GM12874 (cell line): ENCODE measurements around the gene LIN7A.
A peak's percentile ranks its signal among the peaks of the same experiment; 100 is the strongest.

Source experiments
- TF ChIP-seq, protein P1 (sequence below): IDR thresholded peaks from 2 replicates; pipeline ENCODE4 v1.5.1; 2011; ENCODE audit warnings: low read depth, mild to moderate bottlenecking, control low read depth, low read length, moderate library complexity; ENCODE audit not compliant: insufficient read depth

LIN7A gene

DNA sequence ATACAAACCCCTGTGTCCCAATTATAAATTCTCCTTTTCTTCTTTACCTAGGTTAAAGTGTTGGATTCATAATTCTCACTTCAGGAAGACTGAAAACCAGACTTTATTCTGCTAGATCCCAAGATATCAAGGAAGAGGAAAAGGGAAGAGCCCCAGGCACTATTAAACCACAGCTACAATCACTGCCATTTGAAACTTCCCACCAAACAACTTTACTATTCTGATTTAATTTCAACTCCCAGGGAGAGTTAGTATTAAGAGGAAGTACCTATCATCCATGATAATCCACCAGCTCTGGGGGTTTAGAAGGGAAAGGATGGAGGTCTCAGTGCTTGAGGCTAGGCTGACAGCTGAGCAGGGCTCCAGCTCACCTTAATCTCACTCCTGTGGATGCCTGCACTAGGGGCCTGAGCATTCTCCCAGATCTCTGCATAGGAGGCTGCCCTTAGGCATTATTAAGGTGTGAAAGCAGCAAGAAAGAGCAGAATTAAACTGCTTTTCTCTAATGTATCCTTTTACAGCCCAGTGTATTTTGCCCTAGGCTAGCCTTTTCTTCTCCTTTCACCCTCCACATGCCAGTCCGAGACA, 168.1 kb downstream of the LIN7A start:
- TF ChIP-seq, protein P1, sequence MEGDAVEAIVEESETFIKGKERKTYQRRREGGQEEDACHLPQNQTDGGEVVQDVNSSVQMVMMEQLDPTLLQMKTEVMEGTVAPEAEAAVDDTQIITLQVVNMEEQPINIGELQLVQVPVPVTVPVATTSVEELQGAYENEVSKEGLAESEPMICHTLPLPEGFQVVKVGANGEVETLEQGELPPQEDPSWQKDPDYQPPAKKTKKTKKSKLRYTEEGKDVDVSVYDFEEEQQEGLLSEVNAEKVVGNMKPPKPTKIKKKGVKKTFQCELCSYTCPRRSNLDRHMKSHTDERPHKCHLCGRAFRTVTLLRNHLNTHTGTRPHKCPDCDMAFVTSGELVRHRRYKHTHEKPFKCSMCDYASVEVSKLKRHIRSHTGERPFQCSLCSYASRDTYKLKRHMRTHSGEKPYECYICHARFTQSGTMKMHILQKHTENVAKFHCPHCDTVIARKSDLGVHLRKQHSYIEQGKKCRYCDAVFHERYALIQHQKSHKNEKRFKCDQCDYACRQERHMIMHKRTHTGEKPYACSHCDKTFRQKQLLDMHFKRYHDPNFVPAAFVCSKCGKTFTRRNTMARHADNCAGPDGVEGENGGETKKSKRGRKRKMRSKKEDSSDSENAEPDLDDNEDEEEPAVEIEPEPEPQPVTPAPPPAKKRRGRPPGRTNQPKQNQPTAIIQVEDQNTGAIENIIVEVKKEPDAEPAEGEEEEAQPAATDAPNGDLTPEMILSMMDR, result no peak

DNA sequence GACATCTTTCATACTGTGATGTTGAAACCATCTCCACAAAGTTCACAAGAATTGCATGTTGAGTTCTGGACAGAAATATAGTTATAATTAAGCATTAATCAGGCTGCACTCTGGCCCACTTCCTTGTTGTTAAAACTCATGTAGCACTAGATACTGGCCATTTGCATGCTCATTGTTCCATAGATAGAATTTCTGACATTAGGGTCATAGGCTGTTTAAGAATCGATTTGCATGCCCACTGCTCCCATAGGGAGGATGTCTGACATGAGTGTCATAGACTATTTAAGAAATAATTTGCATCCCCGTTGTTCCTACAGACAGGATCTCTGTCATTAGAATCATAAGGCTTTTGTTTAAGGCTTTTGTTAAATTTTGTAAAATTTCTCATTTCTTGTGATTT, 170.8 kb downstream of the LIN7A start:
- TF ChIP-seq, protein P1, result no peak

DNA sequence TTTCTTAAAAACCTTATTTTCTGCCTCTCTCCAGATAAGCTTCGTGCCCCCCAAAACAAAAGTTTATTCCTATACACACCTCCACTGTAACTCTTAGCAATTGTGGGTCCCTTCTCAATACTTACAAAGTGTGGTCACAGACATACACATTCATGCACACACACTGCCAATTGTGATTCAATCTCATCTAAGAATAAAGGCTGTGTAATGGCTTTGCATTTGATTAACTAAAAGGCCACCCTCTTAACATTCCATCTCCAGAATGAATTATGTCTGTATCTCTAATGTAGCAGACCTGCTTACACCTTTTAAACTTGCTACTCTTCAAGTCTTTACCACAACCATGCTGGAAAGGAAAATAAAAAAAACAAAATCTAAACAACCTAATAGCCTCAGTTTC, 171.5 kb downstream of the LIN7A start:
- TF ChIP-seq, protein P1, result no peak

DNA sequence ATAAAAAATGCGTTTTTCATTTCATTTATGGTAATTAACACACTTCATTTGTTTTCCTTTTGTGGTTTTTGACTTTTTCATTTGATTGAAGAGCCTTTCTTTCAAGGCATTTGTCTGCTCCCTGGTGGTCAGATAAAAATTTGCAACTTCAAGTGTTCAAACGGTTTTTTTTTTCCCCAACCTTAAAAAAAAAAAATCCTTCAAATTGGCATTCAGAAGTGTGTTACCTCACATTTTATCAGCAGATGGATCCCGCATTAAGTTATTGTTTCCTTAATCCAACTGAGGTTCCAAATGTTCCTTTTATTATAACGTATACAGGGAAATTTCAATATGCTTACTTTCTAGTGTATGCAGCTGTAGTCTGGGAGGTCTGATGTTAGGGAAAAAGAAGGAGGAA, 173.9 kb downstream of the LIN7A start:
- TF ChIP-seq, protein P1, result peak; percentile 40

DNA sequence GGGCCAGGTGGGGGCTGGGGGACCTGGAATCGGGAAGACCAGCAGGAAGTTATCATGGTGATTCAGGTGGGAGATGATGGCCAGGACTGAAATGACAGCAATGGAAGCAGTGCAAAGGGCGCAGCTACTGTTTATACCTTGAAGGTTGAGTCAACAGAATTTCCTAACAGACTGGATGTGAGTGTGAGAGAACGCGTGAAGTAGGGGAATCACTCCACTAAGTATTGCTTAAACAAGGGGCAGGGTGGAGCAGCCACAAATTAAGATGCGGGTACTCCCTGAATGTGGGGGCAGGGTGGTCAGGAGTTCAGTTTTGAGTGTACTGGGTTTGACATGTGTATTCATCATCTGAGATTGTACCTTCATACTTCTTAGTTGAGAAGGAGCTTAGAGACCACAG, 175.9 kb downstream of the LIN7A start:
- TF ChIP-seq, protein P1, result no peak

DNA sequence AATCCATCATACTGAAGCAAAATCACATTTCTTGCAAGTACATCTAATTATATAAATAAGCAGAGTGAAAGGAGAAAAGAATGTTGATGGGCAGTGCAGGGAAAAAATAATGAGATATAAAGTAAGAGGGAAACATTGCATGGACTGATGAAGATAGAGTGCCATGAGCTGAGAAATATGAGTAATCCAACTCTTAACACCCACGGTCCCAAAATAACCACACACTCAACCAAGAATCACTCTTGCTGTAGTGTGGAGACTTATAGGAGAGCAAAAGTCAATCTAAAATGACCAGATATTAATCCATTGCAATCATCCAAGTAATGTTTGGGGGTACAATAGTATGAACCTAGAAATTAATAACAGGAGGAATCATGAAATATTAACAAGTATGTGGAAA, 180.9 kb downstream of the LIN7A start:
- TF ChIP-seq, protein P1, result no peak

DNA sequence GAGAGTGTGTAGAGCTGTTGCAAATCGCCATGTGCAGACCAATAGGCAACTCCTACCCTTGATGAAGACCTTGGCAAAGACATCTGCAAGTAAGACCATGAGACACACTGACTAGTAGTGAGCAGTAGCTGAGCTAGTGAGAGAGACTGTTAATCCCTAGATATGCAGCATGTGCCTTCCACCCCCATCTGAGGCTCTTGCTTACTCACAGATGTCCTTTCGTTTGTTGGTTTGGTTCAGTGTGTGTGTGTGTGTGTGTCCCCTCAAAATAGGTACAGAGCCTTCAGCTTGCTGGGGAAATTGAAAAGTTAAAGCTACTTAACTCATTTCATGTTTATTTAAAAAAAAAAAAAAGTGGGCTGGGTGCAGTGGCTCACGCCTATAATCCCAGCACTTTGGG, 183.5 kb downstream of the LIN7A start:
- TF ChIP-seq, protein P1, result no peak
